Trophoblast cell (in vitro differentiated cells and primary cell): ENCODE data around the gene KCNQ1.

Source experiments
- DNase-seq, 2 donors: peaks; one replicate each; pipeline ENCODE4 v3.0.0-alpha.2; 2016
- H2AFZ ChIP-seq: 2 replicates; pipeline ENCODE4 v1.6.1; 2013; ENCODE audit warnings: low read length, moderate library complexity, mild to moderate bottlenecking; ENCODE audit not compliant: insufficient read depth, poor library complexity
- H2AK5ac ChIP-seq: 2 replicates; pipeline ENCODE4 v1.6.1; 2013; ENCODE audit warnings: mild to moderate bottlenecking, low read length
- H2BK120ac ChIP-seq: 2 replicates; pipeline ENCODE4 v1.6.1; 2013; ENCODE audit warnings: low read length, mild to moderate bottlenecking, moderate library complexity; ENCODE audit not compliant: insufficient read depth, poor library complexity
- H2BK12ac ChIP-seq: 2 replicates; pipeline ENCODE4 v1.6.1; 2013; ENCODE audit warnings: mild to moderate bottlenecking, low read length, moderate library complexity
- H2BK5ac ChIP-seq: 2 replicates; pipeline ENCODE4 v1.6.1; 2013; ENCODE audit warnings: low read length, low read depth, moderate library complexity, mild to moderate bottlenecking; ENCODE audit not compliant: poor library complexity
- H3K14ac ChIP-seq: 2 replicates; pipeline ENCODE4 v1.6.1; 2013; ENCODE audit warnings: mild to moderate bottlenecking, low read length
- H3K18ac ChIP-seq: 2 replicates; pipeline ENCODE4 v1.6.1; 2013; ENCODE audit warnings: mild to moderate bottlenecking, low read length
- H3K23ac ChIP-seq: 2 replicates; pipeline ENCODE4 v1.6.1; 2013; ENCODE audit warnings: low read length
- H3K27ac ChIP-seq: 2 replicates; pipeline ENCODE4 v1.5.1; 2013; ENCODE audit warnings: low read depth, mild to moderate bottlenecking, inconsistent platforms, low read length, moderate library complexity
- H3K27me3 ChIP-seq: 2 replicates; pipeline ENCODE4 v1.6.1; 2013; ENCODE audit warnings: inconsistent platforms, mild to moderate bottlenecking, low read length, moderate library complexity; ENCODE audit not compliant: insufficient read depth
- H3K36me3 ChIP-seq, 2 experiments: 1 replicate in 1 of 2; 2 replicates in 1 of 2; pipeline ENCODE4 v1.6.1; 2013; ENCODE audit warnings: low read length in 2 of 2, mild to moderate bottlenecking in 2 of 2, moderate library complexity in 1 of 2; ENCODE audit not compliant: insufficient read depth in 2 of 2, control insufficient read depth in 1 of 2
- H3K4ac ChIP-seq: 2 replicates; pipeline ENCODE4 v1.6.1; 2013; ENCODE audit warnings: low read depth, mild to moderate bottlenecking, low read length, moderate library complexity
- H3K4me1 ChIP-seq, 2 experiments: 1 replicate in 1 of 2; 2 replicates in 1 of 2; pipeline ENCODE4 v1.6.1; 2013; ENCODE audit warnings: low read length in 2 of 2, mild to moderate bottlenecking in 2 of 2, moderate library complexity in 1 of 2; ENCODE audit not compliant: insufficient read depth in 2 of 2, control insufficient read depth in 1 of 2
- H3K4me2 ChIP-seq: 2 replicates; pipeline ENCODE4 v1.6.1; 2013; ENCODE audit warnings: inconsistent platforms, mild to moderate bottlenecking, low read length, moderate library complexity
- H3K4me3 ChIP-seq: 2 replicates; pipeline ENCODE4 v1.5.1; 2013; ENCODE audit warnings: mild to moderate bottlenecking, low read depth, low read length, inconsistent platforms
- H3K79me1 ChIP-seq: one replicate; pipeline ENCODE4 v1.6.1; 2013; ENCODE audit warnings: low read length
- H3K79me2 ChIP-seq: 2 replicates; pipeline ENCODE4 v1.6.1; 2013; ENCODE audit warnings: low read length, mild to moderate bottlenecking; ENCODE audit not compliant: control insufficient read depth, insufficient read depth, poor library complexity
- H3K9ac ChIP-seq: 2 replicates; pipeline ENCODE4 v1.6.1; 2013; ENCODE audit warnings: mild to moderate bottlenecking, low read length
- H3K9me3 ChIP-seq: 2 replicates; pipeline ENCODE4 v1.6.1; 2013; ENCODE audit warnings: low read depth, mild to moderate bottlenecking, control low read depth, inconsistent platforms, low read length; ENCODE audit not compliant: insufficient read depth
- H4K12ac ChIP-seq: 2 replicates; pipeline ENCODE4 v1.6.1; 2013; ENCODE audit warnings: low read depth, mild to moderate bottlenecking, low read length, moderate library complexity
- H4K8ac ChIP-seq: 2 replicates; pipeline ENCODE4 v1.6.1; 2013; ENCODE audit warnings: low read depth, mild to moderate bottlenecking, low read length, moderate library complexity
- H4K91ac ChIP-seq: one replicate; pipeline ENCODE4 v1.6.1; 2013; ENCODE audit warnings: low read depth, mild to moderate bottlenecking, low read length, moderate library complexity
- WGBS: extraction: QIAGEN DNeasy Blood & Tissue Kit; methylation state at CpG from one replicate; pipeline ENCODE4 v1.1.7; 2013; ENCODE audit warnings: missing lambda C conversion rate; ENCODE audit not compliant: insufficient read length, insufficient coverage; ENCODE audit errors: extremely low coverage; 5-methylcytosine and 5-hydroxymethylcytosine counted together

KCNQ1 gene

DNA sequence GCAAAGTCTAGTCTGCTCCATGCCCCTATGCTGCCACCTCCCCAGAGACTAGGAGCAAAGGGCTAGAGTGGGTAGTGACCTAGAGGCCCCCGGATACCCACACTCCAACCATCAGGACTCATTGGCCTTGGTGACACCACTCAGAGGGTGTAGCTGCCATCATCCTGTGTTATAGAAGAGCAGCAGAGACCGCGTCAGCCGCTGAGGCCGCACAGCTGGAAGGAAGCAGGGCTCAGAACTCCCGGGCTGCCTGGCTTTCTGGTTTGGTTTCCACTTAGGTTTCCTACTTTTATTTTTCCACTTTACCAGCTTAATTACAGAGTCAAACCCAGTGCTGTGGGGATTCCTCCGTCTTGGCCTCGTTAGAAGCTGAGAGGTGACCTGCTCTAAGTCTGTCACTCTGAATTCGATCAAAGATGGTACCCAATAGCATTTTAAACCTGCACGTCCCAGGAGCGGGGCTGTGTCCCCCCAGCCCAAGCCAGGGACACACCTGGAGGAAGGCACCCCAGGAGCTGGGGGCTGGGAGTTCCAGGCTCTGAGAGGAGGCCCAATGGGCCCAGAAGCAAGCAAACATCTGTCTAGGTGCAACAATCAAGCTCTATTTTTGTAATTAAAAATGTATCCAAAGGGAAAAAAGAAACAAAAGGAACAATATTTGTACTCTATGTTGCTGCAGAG, 442.8 kb downstream of the KCNQ1 start:
- no peak for DNase-seq
- H3K79me2 ChIP-seq = peaks cover 7% of the 10 kb centered on the region
- H4K12ac ChIP-seq = no peak overlapping the region
- no peak overlapping the region for H2AK5ac ChIP-seq
- no CpG with 5 or more reads among the region's 11 CpGs for WGBS
- H3K27me3 ChIP-seq = peaks cover 12% of the 10 kb centered on the region
- H3K4me3 ChIP-seq = no peak overlapping the region
- H4K8ac ChIP-seq = no peak overlapping the region
- H3K9me3 ChIP-seq = peaks cover 5% of the 10 kb centered on the region
- H3K4ac ChIP-seq = no peak overlapping the region
- no peak overlapping the region for H3K14ac ChIP-seq
- no peak overlapping the region for H3K18ac ChIP-seq
- H4K91ac ChIP-seq = no peak overlapping the region
- no peak overlapping the region for H3K9ac ChIP-seq
- no peak overlapping the region for H3K27ac ChIP-seq
- no peak overlapping the region for H2BK12ac ChIP-seq
- no peak overlapping the region for H2BK5ac ChIP-seq
- peaks cover 11 to 23% of the 10 kb centered on the region in 2 experiments for H3K4me1 ChIP-seq
- H2AFZ ChIP-seq = no peak overlapping the region
- no peak overlapping the region for H3K23ac ChIP-seq
- peaks cover 0 to 8% of the 10 kb centered on the region in 2 experiments for H3K36me3 ChIP-seq
- peaks cover 26% of the 10 kb centered on the region for H3K79me1 ChIP-seq
- no peak overlapping the region for H2BK120ac ChIP-seq
- H3K4me2 ChIP-seq = no peak overlapping the region

DNA sequence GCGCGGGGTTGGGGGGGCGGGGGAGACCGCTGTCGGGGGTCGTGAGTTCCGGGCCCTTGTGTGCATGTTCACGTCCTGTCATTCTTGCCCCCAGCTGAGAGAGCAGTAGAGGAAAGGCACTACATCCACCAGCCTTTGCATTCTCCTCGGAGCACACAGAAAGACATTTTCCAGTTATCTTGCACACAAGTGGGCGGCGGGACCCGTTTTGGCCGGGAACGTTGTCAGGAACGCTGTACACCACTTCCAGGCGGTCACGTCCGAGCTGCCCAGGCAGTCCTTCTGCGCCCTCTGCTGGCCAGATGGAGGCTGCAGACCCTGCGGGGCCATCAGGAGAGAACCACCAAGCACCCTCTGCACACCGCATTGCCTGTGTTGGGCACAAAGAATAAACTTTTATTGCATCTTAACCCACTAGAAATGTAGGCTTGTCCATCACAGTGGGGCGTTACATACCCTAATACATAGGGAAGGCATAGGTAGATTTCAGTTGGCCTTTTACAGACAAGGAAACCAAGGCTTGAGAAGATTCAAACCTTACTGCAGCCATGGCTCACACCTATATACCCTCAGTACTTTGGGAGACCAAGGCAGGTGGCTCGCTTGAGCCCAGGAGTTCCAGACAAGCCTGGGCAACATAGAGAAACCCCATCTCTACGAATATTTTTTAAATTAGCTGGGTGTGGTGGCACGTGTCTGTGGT, 443.6 kb downstream of the KCNQ1 start:
- peaks cover 11 to 24% of the 10 kb centered on the region in 2 experiments for H3K4me1 ChIP-seq
- no peak overlapping the region for H4K91ac ChIP-seq
- no peak overlapping the region for H2AK5ac ChIP-seq
- no peak overlapping the region for H2AFZ ChIP-seq
- no peak overlapping the region for H3K4me2 ChIP-seq
- H3K4me3 ChIP-seq = no peak overlapping the region
- H4K8ac ChIP-seq = no peak overlapping the region
- peaks cover 12% of the 10 kb centered on the region for H3K27me3 ChIP-seq
- no peak overlapping the region for H3K23ac ChIP-seq
- H2BK120ac ChIP-seq = no peak overlapping the region
- no peak overlapping the region for H3K27ac ChIP-seq
- H3K36me3 ChIP-seq = peaks cover 0 to 3% of the 10 kb centered on the region in 2 experiments
- peak; percentile 90 to 97 for DNase-seq
- H3K79me1 ChIP-seq = peaks cover 27% of the 10 kb centered on the region
- H2BK12ac ChIP-seq = no peak overlapping the region
- no peak overlapping the region for H3K18ac ChIP-seq
- H3K79me2 ChIP-seq = peaks cover 7% of the 10 kb centered on the region
- H3K4ac ChIP-seq = no peak overlapping the region
- peaks cover 9% of the 10 kb centered on the region for H3K9me3 ChIP-seq
- no CpG with 5 or more reads among the region's 25 CpGs for WGBS
- H2BK5ac ChIP-seq = no peak overlapping the region
- H3K9ac ChIP-seq = no peak overlapping the region
- H3K14ac ChIP-seq = no peak overlapping the region
- H4K12ac ChIP-seq = no peak overlapping the region

GRCh38 chr11:2889362-2890273, 444.8 kb downstream of the KCNQ1 start:
- H3K9me3 ChIP-seq = peaks cover 13% of the 10 kb centered on the region
- no peak overlapping the region for H3K9ac ChIP-seq
- peaks cover 7% of the 10 kb centered on the region for H3K27me3 ChIP-seq
- no peak overlapping the region for H3K27ac ChIP-seq
- H4K8ac ChIP-seq = no peak overlapping the region
- H2AFZ ChIP-seq = no peak overlapping the region
- H2BK5ac ChIP-seq = no peak overlapping the region
- peaks cover 23% of the 10 kb centered on the region for H3K79me1 ChIP-seq
- H2BK120ac ChIP-seq = peak overlapping the region; percentile 41
- H3K18ac ChIP-seq = no peak overlapping the region
- H3K23ac ChIP-seq = no peak overlapping the region
- H3K14ac ChIP-seq = no peak overlapping the region
- H3K36me3 ChIP-seq = no peaks in the 10 kb centered on the region
- peaks cover 3% of the 10 kb centered on the region for H3K79me2 ChIP-seq
- H4K91ac ChIP-seq = peak overlapping the region; percentile 55
- no peak overlapping the region for H3K4me3 ChIP-seq
- H2BK12ac ChIP-seq = no peak overlapping the region
- H3K4me2 ChIP-seq = no peak overlapping the region
- DNase-seq = peak; percentile 95 to 96
- no peak overlapping the region for H4K12ac ChIP-seq
- peaks cover 11 to 24% of the 10 kb centered on the region in 2 experiments for H3K4me1 ChIP-seq
- WGBS = no CpG with 5 or more reads among the region's 16 CpGs
- H3K4ac ChIP-seq = no peak overlapping the region
- no peak overlapping the region for H2AK5ac ChIP-seq

- no peak overlapping the region for H3K23ac ChIP-seq
- no CpG with 5 or more reads among the region's 28 CpGs for WGBS
- H3K4me3 ChIP-seq = no peak overlapping the region
- no peak overlapping the region for H2AFZ ChIP-seq
- H3K9ac ChIP-seq = no peak overlapping the region
- no peak overlapping the region for H2BK120ac ChIP-seq
- no peak overlapping the region for H3K4me2 ChIP-seq
- H3K18ac ChIP-seq = no peak overlapping the region
- no peaks in the 10 kb centered on the region for H3K79me2 ChIP-seq
- no peak overlapping the region for H4K12ac ChIP-seq
- H3K27me3 ChIP-seq = no peaks in the 10 kb centered on the region
- H3K4me1 ChIP-seq = peaks cover 11 to 18% of the 10 kb centered on the region in 2 experiments
- peaks cover 16% of the 10 kb centered on the region for H3K79me1 ChIP-seq
- H3K14ac ChIP-seq = peak overlapping the region; percentile 22
- H3K9me3 ChIP-seq = peaks cover 9% of the 10 kb centered on the region
- H3K4ac ChIP-seq = no peak overlapping the region
- H4K91ac ChIP-seq = peak overlapping the region; percentile 41
- H3K36me3 ChIP-seq = no peaks in the 10 kb centered on the region
- peak overlapping the region; percentile 30 for H2BK12ac ChIP-seq
- no peak for DNase-seq
- H2AK5ac ChIP-seq = no peak overlapping the region
- no peak overlapping the region for H3K27ac ChIP-seq
- H4K8ac ChIP-seq = no peak overlapping the region
- H2BK5ac ChIP-seq = no peak overlapping the region
These were observed 445.9 kb downstream of the KCNQ1 start for GRCh38 chr11:2890466-2891294.
